ENCODE data around the gene ATAD3C.
A peak's percentile ranks its signal among the peaks of the same experiment; 100 is the strongest.
"Not testable (repeated sequence)": the region's sequence is repeated elsewhere in the genome, so short reads cannot be mapped to it uniquely, and the experiment has no call there.

Gene ATAD3C

GRCh38 chr1:1472053-1472876 is 22.8 kb downstream of the ATAD3C start:
- DNase-seq: not testable (repeated sequence)

DNA sequence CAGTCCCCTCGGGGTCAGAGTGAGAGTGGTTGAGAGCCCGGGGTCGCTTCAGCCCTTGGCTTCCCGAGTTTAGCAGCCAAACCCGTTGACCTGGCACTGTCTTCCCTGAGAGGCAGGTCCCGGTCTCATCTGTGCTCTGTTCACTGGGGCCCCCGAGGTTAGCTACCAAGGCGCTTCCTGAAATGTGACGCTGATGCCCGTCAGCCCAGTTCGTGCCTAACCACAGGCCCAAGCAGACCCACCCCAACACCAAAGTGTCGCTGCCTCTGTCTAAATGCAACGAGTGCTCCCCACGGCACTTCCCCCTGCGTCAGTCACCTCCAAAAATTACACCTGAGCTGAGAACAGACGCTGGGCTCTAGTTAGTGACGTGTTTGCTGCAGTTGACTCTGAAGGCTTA is 26.5 kb downstream of the ATAD3C start:
- DNase-seq: not testable (repeated sequence)

DNA sequence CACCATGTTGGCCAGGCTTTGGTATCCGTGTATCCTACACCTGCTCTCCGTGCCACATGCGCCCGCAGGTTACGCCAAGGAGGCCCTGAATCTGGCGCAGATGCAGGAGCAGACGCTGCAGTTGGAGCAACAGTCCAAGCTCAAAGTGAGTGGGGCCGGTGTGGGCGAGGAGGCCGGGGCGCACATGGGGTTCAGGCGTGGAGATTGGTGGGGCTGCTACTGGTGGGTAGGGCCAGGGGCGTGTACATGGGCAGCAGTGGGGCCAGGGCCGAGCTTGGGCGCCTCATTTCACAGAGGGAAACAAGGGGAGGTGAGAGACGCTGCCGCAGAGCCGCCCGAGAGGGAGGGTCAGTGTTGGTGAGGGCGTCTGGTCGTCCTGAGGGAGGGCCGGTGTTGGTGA is 27.7 kb downstream of the ATAD3C start:
- DNase-seq: no peak

GRCh38 chr1:1479547-1480487 is 30.3 kb downstream of the ATAD3C start:
- no peak for DNase-seq

DNA sequence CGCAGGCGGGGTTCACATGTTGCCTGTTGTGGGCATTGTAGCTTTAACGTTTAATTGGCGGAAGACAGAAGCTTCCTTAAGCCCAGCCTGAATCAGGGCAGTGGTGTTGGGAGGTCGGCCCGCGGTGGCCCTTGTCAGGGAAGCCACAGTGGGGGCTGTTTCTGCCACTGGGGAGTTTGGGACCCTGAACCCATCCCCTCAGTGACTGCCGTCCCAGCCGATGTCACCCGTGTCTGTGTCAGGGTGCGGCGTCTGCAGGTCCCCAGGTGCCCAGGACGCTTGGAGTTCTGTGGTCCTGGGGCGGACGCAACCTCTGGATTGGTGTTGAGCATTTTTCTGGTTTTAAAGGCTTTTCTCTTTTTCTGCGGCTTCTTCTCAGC is 31.0 kb downstream of the ATAD3C start:
- not testable (repeated sequence) for DNase-seq

GRCh38 chr1:1481811-1482210 is 32.3 kb downstream of the ATAD3C start:
- not testable (repeated sequence) for DNase-seq

GRCh38 chr1:1482856-1483255 is 33.4 kb downstream of the ATAD3C start:
- DNase-seq: peak; percentile 18 to 33

GRCh38 chr1:1483714-1484113 is 34.2 kb downstream of the ATAD3C start:
- DNase-seq: no peak

DNA sequence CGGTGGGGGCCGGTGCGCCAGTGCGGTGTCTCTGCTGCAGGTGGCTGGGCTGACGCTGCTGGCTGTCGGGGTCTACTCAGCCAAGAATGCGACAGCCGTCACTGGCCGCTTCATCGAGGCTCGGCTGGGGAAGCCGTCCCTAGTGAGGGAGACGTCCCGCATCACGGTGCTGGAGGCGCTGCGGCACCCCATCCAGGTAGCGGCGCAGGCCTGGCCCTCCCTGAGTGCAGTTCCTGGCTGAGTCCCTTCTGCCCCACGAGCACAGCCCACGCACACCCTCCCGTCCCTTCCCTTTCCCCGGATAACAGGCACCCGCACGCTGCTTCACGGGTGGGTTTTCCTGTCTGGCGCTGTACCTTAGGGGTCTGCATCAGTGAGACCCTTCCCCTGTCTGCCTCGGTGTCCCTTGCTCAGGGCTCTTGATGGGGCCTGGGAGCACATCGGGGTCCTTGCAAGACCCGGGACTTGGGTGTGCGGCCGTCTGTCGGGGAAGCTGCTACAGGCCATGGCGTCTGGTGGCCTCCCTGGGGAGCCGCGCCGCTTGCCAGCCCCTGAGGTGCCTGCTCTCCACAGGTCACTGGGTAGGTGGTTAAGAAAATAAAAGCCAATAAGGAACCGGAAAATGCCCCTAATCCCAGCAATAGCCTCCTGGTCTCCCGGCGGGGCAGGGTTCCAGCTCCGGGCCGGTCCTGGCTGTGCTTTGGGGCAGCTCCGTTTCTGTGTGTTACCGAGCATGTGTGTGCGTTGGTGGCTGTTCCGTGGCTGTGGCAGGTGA is 35.7 kb downstream of the ATAD3C start:
- not testable (repeated sequence) for DNase-seq

DNA sequence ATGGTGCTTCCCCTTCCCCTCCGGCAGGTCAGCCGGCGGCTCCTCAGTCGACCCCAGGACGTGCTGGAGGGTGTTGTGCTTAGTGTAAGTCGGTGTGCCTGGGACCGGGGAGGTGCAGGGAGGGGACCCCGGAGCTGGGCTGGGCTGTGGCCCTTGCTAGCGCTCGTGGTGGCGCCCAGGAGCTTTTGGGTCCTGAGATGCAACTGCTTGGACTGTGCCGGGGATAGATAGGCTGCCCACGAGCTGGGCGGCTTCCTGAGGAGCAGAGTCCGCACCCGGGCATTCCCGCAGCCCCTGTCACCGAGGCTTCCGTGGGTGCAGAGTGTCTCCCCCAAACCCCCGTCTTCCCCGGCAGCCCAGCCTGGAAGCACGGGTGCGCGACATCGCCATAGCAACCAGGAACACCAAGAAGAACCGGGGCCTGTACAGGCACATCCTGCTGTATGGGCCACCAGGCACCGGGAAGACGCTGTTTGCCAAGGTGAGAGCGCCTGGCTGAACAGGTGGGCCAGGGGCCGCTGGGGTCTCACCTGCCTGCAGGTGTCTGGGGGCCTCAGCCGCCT is 36.3 kb downstream of the ATAD3C start:
- DNase-seq: not testable (repeated sequence)

DNA sequence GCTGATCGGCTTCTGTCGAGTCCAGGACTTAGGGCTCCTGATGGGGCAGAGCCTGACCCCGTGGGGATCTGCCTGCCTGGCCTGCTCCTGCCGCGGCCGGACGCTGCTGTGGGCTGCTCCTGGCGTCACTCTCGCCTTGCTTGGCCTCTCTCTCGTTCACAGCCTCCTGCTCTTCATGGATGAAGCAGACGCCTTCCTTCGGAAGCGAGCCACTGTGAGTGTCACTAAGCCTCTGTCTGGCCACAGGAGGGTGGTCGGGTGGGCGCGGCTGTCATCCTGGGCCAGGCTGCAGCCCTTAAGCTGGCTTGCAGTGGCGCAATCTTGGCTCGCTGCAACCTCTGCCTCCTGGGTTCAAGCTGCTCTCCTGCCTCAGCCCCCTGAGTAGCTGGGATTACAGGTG is 38.2 kb downstream of the ATAD3C start:
- DNase-seq: no peak

- no peak for DNase-seq
Observed at GRCh38 chr1:1489231-1489630, 39.7 kb downstream of the ATAD3C start.

GRCh38 chr1:1489861-1490260 is 40.4 kb downstream of the ATAD3C start:
- DNase-seq: no peak

DNA sequence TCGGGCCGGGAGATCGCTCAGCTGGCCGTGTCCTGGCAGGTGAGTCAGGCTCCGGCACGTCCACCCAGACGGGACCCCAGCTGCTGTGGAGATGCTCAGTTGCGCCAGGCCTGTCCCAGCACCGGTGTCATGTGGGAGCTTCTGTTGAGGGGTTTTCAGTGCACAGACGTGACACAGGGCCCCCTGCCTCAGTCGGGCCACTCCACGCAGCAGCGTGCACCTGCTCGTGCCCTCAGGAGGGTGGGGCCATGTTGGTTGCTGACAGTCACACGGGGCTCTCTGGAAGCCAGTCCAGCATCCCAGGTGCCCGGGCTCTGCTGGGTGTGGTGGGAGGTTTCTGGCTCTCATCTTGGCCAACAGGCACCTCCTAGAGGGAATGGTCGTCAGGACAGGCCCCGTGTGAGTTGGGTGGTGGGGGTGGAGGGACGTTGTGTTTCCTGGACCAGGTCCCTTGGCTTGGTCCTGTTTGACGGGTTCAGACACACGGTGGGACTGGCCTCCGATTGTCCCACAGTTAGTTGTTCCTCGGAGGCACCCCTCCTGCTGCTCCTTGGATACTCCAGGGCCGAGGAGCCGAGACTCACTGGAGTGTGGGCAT is 41.2 kb downstream of the ATAD3C start:
- no peak for DNase-seq

DNA sequence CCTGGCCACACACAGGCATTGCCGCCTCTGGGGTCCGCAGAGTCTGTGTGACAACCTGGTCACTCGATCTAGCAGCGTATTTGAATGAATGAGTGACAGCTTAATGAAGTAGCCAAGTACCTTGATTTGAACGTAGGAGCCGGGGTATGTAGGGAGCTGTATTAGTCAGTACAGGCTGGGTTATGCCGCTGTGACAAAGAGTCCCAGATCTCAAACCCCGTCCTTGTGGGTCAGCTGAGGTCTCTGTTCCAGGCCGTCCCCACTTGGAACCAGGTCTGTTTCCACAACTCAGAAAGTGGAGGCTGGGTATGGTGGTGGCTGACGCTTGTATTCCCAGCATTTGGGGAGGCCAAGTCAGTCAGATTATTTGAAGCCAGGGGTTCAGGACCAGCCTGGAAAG is 42.1 kb downstream of the ATAD3C start:
- no peak for DNase-seq

DNA sequence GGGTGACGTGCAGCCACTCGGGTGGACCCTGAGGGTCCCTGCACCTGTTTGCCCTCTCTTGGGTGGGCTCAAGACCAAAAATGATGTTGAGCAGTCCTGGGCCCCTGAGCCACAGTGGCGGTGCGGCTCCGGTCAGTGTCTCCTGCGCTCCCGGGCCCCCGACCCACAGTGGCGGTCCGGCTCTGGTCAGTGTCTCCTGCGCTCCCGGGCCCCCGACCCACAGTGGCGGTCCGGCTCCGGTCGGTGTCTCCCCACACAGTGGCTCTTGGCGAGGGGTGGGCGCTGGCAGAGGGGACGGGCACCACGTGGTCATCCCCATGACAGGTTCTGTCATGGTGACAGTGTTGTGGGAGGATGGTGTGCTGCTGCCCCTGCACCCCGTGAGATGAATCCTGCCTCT is 44.8 kb downstream of the ATAD3C start:
- DNase-seq: not testable (repeated sequence)

DNA sequence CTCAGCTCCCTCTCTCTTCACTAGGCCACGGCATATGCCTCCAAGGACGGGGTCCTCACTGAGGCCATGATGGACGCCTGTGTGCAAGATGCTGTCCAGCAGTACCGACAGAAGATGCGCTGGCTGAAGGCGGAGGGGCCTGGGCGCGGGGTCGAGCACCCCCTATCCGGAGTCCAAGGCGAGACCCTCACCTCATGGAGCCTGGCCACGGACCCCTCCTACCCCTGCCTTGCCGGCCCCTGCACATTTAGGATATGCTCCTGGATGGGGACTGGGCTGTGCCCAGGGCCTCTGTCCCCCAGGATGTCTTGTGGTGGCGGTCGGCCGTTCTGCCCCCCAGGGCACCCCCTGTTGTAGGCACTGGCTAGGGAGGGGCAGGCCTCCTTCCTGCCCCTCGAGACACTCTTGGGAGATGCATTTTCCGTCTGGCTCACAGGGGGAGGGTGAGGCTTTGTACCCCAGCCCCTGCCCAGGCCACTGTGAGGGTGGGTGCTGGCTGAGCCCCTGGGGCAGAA is 46.0 kb downstream of the ATAD3C start:
- DNase-seq: not testable (repeated sequence)

- peak; percentile 67 to 69 for DNase-seq
Observed at GRCh38 chr1:1504777-1505365, 55.4 kb downstream of the ATAD3C start.

DNA sequence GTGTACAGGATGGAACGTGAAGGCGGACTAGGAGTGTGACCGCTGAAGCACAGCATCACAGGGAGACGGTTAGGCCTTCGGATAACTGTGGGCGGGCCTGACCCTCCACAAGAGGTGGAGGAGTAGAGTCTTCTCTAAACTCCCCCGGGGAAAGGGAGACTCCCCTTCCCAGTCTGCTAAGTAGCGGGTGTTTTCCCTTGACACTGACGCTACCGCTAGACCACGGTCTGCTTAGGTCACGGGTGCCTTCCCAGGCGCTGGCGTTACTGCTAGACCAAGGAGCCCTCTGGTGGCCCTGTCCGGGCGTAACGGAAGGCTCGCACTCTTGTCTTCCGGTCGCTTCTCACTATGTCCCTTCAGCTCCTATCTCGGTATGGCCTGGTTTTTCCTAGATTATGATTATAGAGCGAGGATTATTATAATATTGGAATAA is 55.9 kb downstream of the ATAD3C start:
- peak; percentile 22 to 51 for DNase-seq

DNA sequence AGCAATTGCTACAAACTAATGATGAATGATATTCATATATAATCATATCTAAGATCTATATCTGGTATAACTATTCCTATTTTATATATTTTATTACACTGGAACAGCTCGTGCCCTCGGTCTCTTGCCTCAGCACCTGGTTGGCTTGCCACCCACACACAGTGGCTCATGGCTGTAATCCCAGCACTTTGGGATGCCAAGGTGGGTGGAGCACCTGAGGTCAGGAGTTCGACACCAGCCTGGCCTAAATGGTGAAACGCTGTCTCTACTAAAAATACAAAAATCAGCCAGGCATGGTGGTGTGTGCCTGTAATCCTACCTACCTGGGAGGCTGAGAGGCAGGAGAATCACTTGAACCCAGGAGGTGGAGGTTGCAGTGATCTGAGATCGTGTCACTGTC is 56.3 kb downstream of the ATAD3C start:
- DNase-seq: not testable (repeated sequence)

DNA sequence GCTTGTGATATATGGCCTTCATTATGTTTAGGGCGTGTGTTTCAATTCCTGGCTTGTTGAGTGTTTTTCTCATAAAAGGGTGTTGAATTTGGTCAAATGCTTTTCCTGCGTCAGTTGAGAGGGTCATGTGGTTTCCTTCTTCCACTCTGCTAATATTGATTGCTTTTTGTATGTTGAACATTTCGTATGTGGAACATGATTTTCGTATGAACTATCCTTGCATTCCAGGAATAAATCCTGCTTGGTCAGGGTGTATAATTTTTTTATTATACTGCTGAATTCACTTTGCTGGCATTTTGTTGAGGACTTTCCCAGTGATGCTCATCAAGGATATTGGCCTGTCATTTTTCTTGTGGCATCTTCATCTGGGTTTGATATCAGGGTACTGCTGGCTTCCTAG is 57.8 kb downstream of the ATAD3C start:
- DNase-seq: no peak

All from inflammatory macrophage (primary cell).